Neural cell (in vitro differentiated cells): ENCODE results near the gene SLC13A2. TPM values are rescaled to one million over a fixed set of nuclear protein-coding genes. Genes with fewer than 3 reads are reported as not detected.

ENCODE experiments used
- H2AFZ ChIP-seq: fragments of 200-600, 300-800 bp; sonication (generic), shearing (Covaris generic); 2 replicates; pipeline ENCODE4 v1.6.0; 2014; ENCODE audit warnings: low read depth, mild to moderate bottlenecking, antibody characterized with exemption, low read length, moderate library complexity
- H3F3A ChIP-seq: fragments of 200-600 bp; shearing (Covaris generic); 2 replicates; pipeline ENCODE4 v1.6.1; 2016; ENCODE audit warnings: mild to moderate bottlenecking, moderate library complexity, mixed read lengths, antibody characterized with exemption, low read length; ENCODE audit not compliant: insufficient read depth, poor library complexity, severe bottlenecking
- H3K27ac ChIP-seq: fragments of 200-600, 300-800 bp; sonication (generic), shearing (Covaris generic); 2 replicates; pipeline ENCODE4 v1.5.1; 2014; ENCODE audit warnings: mild to moderate bottlenecking, low read length, moderate library complexity
- H3K27me3 ChIP-seq: fragments of 300-800, 200-600 bp; sonication (generic), shearing (Covaris generic); 2 replicates; pipeline ENCODE4 v1.6.0; 2014; ENCODE audit warnings: mild to moderate bottlenecking, low read depth, low read length, moderate library complexity; ENCODE audit not compliant: insufficient read depth
- H3K36me3 ChIP-seq: fragments of 300-800, 200-600 bp; sonication (generic), shearing (Covaris generic); 2 replicates; pipeline ENCODE4 v1.5.1; 2014; ENCODE audit warnings: mild to moderate bottlenecking, antibody characterized with exemption, low read length, moderate library complexity; ENCODE audit not compliant: insufficient read depth
- H3K4me2 ChIP-seq: fragments of 300-800, 200-600 bp; sonication (generic), shearing (Covaris generic); 2 replicates; pipeline ENCODE4 v1.6.0; 2014; ENCODE audit warnings: mild to moderate bottlenecking, low read length
- H3K4me3 ChIP-seq: fragments of 300-800, 200-600 bp; sonication (generic), shearing (Covaris generic); 2 replicates; pipeline ENCODE4 v1.5.1; 2014; ENCODE audit warnings: mild to moderate bottlenecking, low read length, moderate library complexity
- H3K79me2 ChIP-seq: fragments of 200-600 bp; shearing (Covaris generic); replicated peaks from 2 replicates; pipeline ENCODE4 v1.6.0; 2014; ENCODE audit warnings: mild to moderate bottlenecking, low read length, moderate library complexity; ENCODE audit not compliant: insufficient read depth
- H3K9ac ChIP-seq: fragments of 300-800, 200-600 bp; sonication (generic), shearing (Covaris generic); 2 replicates; pipeline ENCODE4 v1.6.1; 2016; ENCODE audit warnings: mild to moderate bottlenecking, low read length, mixed read lengths
- H3K9me2 ChIP-seq: fragments of 200-600 bp; shearing (Covaris generic); 2 replicates; pipeline ENCODE4 v1.6.1; 2016; ENCODE audit warnings: mild to moderate bottlenecking, low read length, mixed read lengths; ENCODE audit not compliant: insufficient read depth
- H3K9me3 ChIP-seq: fragments of 200-600, 300-800 bp; sonication (generic), shearing (Covaris generic); 2 replicates; pipeline ENCODE4 v1.6.1; 2016; ENCODE audit warnings: mild to moderate bottlenecking, mixed run types, low read length, moderate library complexity, mixed read lengths
- H4K20me1 ChIP-seq: fragments of 200-600 bp; shearing (Covaris generic); 2 replicates; pipeline ENCODE4 v1.6.1; 2016; ENCODE audit warnings: mild to moderate bottlenecking, mixed run types; ENCODE audit not compliant: insufficient read depth
- EP300 ChIP-seq: fragments of 450-650 bp; conservative IDR thresholded peaks from 2 replicates; pipeline ENCODE4 v1.6.1; 2014; ENCODE audit warnings: antibody characterized with exemption, mild to moderate bottlenecking, moderate library complexity; ENCODE audit not compliant: poor library complexity, severe bottlenecking
- EZH2 ChIP-seq: fragments of 200-600, 300-800 bp; shearing (Covaris generic), sonication (generic); IDR thresholded peaks from 2 replicates; pipeline ENCODE4 v1.6.1; 2014; ENCODE audit warnings: antibody characterized with exemption, low read length, borderline replicate concordance, mild to moderate bottlenecking; ENCODE audit not compliant: insufficient read depth, poor library complexity, severe bottlenecking
- MXI1 ChIP-seq: fragments of 450-650 bp; conservative IDR thresholded peaks from 2 replicates; pipeline ENCODE4 v1.6.1; 2014; ENCODE audit warnings: antibody characterized with exemption, mild to moderate bottlenecking; ENCODE audit not compliant: poor library complexity, severe bottlenecking
- POLR2AphosphoS5 ChIP-seq: IDR thresholded peaks from 2 replicates; pipeline ENCODE4 v1.6.1; 2012
- RAD21 ChIP-seq: fragments of 450-650 bp; conservative IDR thresholded peaks from 2 replicates; pipeline ENCODE4 v1.6.1; 2014; ENCODE audit warnings: antibody characterized with exemption, mild to moderate bottlenecking, moderate library complexity
- SMC3 ChIP-seq: fragments of 450-650 bp; conservative IDR thresholded peaks from 2 replicates; pipeline ENCODE4 v1.6.1; 2014; ENCODE audit warnings: antibody characterized with exemption, mild to moderate bottlenecking, moderate library complexity; ENCODE audit not compliant: poor library complexity
- TAF1 ChIP-seq: IDR thresholded peaks from 2 replicates; pipeline ENCODE4 v1.6.1; 2012; ENCODE audit warnings: low read depth
- polyA plus RNA-seq: library from polyadenylated mRNA; depleted of rRNA; stranded (reverse); fragments of >200 nt; gene quantifications from 2 replicates; pipeline ENCODE4 v1.2.3, GENCODE V29; 2014
- TF ChIP-seq, protein P1 (sequence below): fragments of 450-650 bp; IDR thresholded peaks from 2 replicates; pipeline ENCODE4 v1.5.1; 2014; ENCODE audit warnings: antibody characterized with exemption, mild to moderate bottlenecking, moderate library complexity; ENCODE audit not compliant: poor library complexity, severe bottlenecking
- TF ChIP-seq, protein P2 (sequence below): IDR thresholded peaks from 2 replicates; pipeline ENCODE4 v1.6.1; 2012; ENCODE audit warnings: borderline replicate concordance

Gene SLC13A2
- polyA plus RNA-seq, 1 donor from 2014 or later: not detected

DNA sequence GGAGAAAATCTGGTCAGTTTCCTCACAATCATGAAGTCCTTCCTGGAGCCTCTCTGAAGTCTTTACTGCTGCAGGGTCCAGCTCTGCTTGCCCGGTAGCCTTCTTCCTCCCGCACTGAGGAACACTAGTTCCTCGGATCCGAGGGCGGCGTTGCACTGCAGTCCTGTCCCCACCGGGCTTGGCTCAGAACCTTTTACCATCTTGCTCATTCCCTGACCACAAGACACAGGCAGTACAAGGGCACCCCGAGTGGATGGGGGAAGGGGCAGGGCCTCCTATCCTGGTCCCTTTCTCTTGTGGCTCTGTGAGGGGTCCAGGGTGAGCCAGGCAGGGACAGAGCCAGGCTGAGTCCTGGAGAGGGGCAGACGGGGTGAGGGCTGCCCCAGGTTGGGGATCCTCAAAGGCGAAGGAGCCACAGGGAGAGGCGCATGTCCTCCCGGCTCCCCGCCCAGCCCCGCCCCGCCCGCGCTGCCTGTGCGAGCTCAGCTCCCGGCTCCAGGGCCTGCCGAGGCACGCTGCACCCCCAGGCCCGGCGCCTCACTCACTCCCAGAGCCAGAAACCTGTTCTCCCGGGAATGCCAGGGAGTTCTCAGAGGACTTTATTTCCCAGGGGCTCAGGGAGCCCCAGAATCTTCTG, 34.2 kb downstream of the SLC13A2 start:
- TF ChIP-seq, protein P1, sequence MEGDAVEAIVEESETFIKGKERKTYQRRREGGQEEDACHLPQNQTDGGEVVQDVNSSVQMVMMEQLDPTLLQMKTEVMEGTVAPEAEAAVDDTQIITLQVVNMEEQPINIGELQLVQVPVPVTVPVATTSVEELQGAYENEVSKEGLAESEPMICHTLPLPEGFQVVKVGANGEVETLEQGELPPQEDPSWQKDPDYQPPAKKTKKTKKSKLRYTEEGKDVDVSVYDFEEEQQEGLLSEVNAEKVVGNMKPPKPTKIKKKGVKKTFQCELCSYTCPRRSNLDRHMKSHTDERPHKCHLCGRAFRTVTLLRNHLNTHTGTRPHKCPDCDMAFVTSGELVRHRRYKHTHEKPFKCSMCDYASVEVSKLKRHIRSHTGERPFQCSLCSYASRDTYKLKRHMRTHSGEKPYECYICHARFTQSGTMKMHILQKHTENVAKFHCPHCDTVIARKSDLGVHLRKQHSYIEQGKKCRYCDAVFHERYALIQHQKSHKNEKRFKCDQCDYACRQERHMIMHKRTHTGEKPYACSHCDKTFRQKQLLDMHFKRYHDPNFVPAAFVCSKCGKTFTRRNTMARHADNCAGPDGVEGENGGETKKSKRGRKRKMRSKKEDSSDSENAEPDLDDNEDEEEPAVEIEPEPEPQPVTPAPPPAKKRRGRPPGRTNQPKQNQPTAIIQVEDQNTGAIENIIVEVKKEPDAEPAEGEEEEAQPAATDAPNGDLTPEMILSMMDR: no peak
- no peak for TF ChIP-seq RAD21
- no peak for TF ChIP-seq POLR2AphosphoS5
- TF ChIP-seq EZH2: no peak
- TF ChIP-seq EP300: no peak
- no peak for TF ChIP-seq MXI1
- no peak for TF ChIP-seq SMC3
- no peak for TF ChIP-seq TAF1
- TF ChIP-seq, protein P2, sequence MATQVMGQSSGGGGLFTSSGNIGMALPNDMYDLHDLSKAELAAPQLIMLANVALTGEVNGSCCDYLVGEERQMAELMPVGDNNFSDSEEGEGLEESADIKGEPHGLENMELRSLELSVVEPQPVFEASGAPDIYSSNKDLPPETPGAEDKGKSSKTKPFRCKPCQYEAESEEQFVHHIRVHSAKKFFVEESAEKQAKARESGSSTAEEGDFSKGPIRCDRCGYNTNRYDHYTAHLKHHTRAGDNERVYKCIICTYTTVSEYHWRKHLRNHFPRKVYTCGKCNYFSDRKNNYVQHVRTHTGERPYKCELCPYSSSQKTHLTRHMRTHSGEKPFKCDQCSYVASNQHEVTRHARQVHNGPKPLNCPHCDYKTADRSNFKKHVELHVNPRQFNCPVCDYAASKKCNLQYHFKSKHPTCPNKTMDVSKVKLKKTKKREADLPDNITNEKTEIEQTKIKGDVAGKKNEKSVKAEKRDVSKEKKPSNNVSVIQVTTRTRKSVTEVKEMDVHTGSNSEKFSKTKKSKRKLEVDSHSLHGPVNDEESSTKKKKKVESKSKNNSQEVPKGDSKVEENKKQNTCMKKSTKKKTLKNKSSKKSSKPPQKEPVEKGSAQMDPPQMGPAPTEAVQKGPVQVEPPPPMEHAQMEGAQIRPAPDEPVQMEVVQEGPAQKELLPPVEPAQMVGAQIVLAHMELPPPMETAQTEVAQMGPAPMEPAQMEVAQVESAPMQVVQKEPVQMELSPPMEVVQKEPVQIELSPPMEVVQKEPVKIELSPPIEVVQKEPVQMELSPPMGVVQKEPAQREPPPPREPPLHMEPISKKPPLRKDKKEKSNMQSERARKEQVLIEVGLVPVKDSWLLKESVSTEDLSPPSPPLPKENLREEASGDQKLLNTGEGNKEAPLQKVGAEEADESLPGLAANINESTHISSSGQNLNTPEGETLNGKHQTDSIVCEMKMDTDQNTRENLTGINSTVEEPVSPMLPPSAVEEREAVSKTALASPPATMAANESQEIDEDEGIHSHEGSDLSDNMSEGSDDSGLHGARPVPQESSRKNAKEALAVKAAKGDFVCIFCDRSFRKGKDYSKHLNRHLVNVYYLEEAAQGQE: no peak
- Histone ChIP-seq H3K9ac (no peak overlapping the region), H3F3A (no peaks in the 10 kb centered on the region), H2AFZ (no peak overlapping the region), H3K9me2 (no peaks in the 10 kb centered on the region), H3K4me3 (no peak overlapping the region), H3K4me2 (no peak overlapping the region), H3K9me3 (no peaks in the 10 kb centered on the region), H3K27me3 (no peaks in the 10 kb centered on the region), H3K36me3 (no peaks in the 10 kb centered on the region), H4K20me1 (no peaks in the 10 kb centered on the region), H3K79me2 (no peaks in the 10 kb centered on the region), H3K27ac (no peak overlapping the region)

DNA sequence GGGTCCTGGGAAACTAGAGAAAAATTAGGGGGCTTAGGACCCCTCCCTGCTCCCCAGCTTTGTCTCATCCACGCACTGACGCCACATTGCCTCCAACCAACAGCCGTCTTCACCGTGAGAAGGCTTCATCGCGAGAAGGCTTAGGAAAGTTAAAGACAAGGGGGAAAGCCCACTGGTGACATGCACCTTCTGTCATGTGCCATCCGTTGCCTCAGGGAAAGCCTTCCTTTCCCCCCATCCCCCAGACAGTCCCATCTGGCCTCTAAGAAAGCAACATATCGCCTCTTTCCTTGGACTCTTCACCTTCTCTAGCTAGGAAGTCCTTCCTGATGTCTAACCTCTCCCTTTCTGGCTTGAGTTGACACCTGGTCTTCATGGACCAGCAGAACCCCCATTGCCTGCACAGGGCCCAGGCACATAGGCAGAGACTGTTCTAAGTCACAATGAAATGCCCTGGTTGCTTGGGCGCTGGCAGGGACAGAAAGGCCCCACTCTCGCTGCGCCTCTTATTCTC, 34.8 kb downstream of the SLC13A2 start:
- Histone ChIP-seq H2AFZ (no peak overlapping the region), H3F3A (no peaks in the 10 kb centered on the region), H3K27me3 (no peaks in the 10 kb centered on the region), H3K9me3 (no peaks in the 10 kb centered on the region), H3K4me3 (no peak overlapping the region), H3K9me2 (no peaks in the 10 kb centered on the region), H4K20me1 (no peaks in the 10 kb centered on the region), H3K9ac (no peak overlapping the region), H3K27ac (no peak overlapping the region), H3K4me2 (no peak overlapping the region), H3K79me2 (no peaks in the 10 kb centered on the region), H3K36me3 (no peaks in the 10 kb centered on the region)
- no peak for TF ChIP-seq TAF1
- TF ChIP-seq, protein P1: no peak
- TF ChIP-seq EZH2: no peak
- no peak for TF ChIP-seq SMC3
- TF ChIP-seq MXI1: no peak
- TF ChIP-seq POLR2AphosphoS5: no peak
- no peak for TF ChIP-seq RAD21
- TF ChIP-seq, protein P2: no peak
